GM21717 (cell line): ENCODE data around the gene SMAD1.

Source experiments
- ATAC-seq: cut with Tn5 transposase; IDR thresholded peaks from one replicate; pipeline ENCODE4 v1.9.1; 2021; ENCODE audit warnings: mild to moderate bottlenecking, moderate library complexity; ENCODE audit not compliant: unreplicated experiment

The SMAD1 gene

GRCh38 chr4:145481164-145481941 lies at the start of gene SMAD1:
Gene SMAD1 (plus strand): TSS chr4:145481853. CDS start chr4:145514614, 32,761 bp downstream.
- ATAC-seq, result peak; percentile 41

GRCh38 chr4:145433684-145434083 lies 48.0 kb upstream of the SMAD1 start:
- ATAC-seq, result no peak

- ATAC-seq, result no peak
Measured at GRCh38 chr4:145435646-145436045, 46.0 kb upstream of the SMAD1 start.

- no peak for ATAC-seq
Measured at GRCh38 chr4:145436114-145436513, 45.5 kb upstream of the SMAD1 start.

- ATAC-seq, result no peak
Measured at GRCh38 chr4:145436796-145437195, 44.9 kb upstream of the SMAD1 start.

- ATAC-seq, result no peak
Measured at GRCh38 chr4:145437466-145437865, 44.2 kb upstream of the SMAD1 start.

- no peak for ATAC-seq
Measured at GRCh38 chr4:145438298-145438697, 43.4 kb upstream of the SMAD1 start.

- no peak for ATAC-seq
Measured at GRCh38 chr4:145440292-145441007, 41.2 kb upstream of the SMAD1 start.

- no peak for ATAC-seq
Measured at GRCh38 chr4:145446184-145446583, 35.5 kb upstream of the SMAD1 start.

- no peak for ATAC-seq
Measured at GRCh38 chr4:145451895-145452294, 29.8 kb upstream of the SMAD1 start.

GRCh38 chr4:145452447-145453162 lies 29.0 kb upstream of the SMAD1 start:
- ATAC-seq, result no peak

GRCh38 chr4:145453163-145453520 lies 28.5 kb upstream of the SMAD1 start:
- ATAC-seq, result no peak

GRCh38 chr4:145473203-145473602 lies 8.4 kb upstream of the SMAD1 start:
- no peak for ATAC-seq

- peak; percentile 39 for ATAC-seq
Measured at GRCh38 chr4:145480257-145480656, 1.4 kb upstream of the SMAD1 start.

- ATAC-seq, result no peak
Measured at GRCh38 chr4:145481942-145482208, 222 bp downstream of the SMAD1 start.

- ATAC-seq, result peak; percentile 40
Measured at GRCh38 chr4:145482209-145483037, 770 bp downstream of the SMAD1 start.

GRCh38 chr4:145483514-145483913 lies 1.9 kb downstream of the SMAD1 start:
- ATAC-seq, result no peak

- no peak for ATAC-seq
Measured at GRCh38 chr4:145484225-145484846, 2.7 kb downstream of the SMAD1 start.

GRCh38 chr4:145485120-145485519 lies 3.5 kb downstream of the SMAD1 start:
- no peak for ATAC-seq

GRCh38 chr4:145486603-145487002 lies 5.0 kb downstream of the SMAD1 start:
- ATAC-seq, result no peak

GRCh38 chr4:145487631-145488030 lies 6.0 kb downstream of the SMAD1 start:
- peak; percentile 87 for ATAC-seq
